GM23338 (cell line): ENCODE results near the gene KIF1C. TPM values are rescaled to one million over a fixed set of nuclear protein-coding genes. Genes with fewer than 3 reads are reported as not detected.
"Not testable (repeated sequence)": the region's sequence is repeated elsewhere in the genome, so short reads cannot be mapped to it uniquely, and the experiment has no call there.

Experiments
- ATAC-seq: fragments of 200-7000 bp; cut with Tn5 transposase; 3 replicates; pipeline ENCODE4 v1.9.1; 2020
- DNase-seq: peaks from one replicate; pipeline ENCODE4 v3.0.0-alpha.2; 2015; ENCODE audit warnings: low spot score
- H2AFZ ChIP-seq: fragments of 200-600 bp; sonication (generic); 2 replicates; pipeline ENCODE4 v1.8.0; 2016; ENCODE audit warnings: antibody characterized with exemption, mild to moderate bottlenecking, moderate library complexity
- H3F3A ChIP-seq: fragments of 200-600 bp; sonication (generic); replicated peaks from 2 replicates; pipeline ENCODE4 v1.8.0; 2017; ENCODE audit warnings: antibody characterized with exemption, mixed run types, low read depth
- H3K27ac ChIP-seq: fragments of 200-600 bp; sonication (generic); 2 replicates; pipeline ENCODE4 v1.6.1; 2016; ENCODE audit warnings: low read depth
- H3K27me3 ChIP-seq: fragments of 200-600 bp; sonication (generic); 2 replicates; pipeline ENCODE4 v1.8.0; 2016; ENCODE audit warnings: mild to moderate bottlenecking, mixed run types, moderate library complexity; ENCODE audit not compliant: insufficient read depth
- H3K36me3 ChIP-seq: fragments of 200-600 bp; sonication (generic); 2 replicates; pipeline ENCODE4 v1.8.0; 2016; ENCODE audit warnings: mild to moderate bottlenecking; ENCODE audit not compliant: insufficient read depth
- H3K4me1 ChIP-seq: fragments of 200-600 bp; sonication (generic); 2 replicates; pipeline ENCODE4 v1.8.0; 2016; ENCODE audit warnings: mild to moderate bottlenecking, moderate library complexity; ENCODE audit not compliant: insufficient read depth
- H3K4me2 ChIP-seq: fragments of 200-600 bp; sonication (generic); 2 replicates; pipeline ENCODE4 v1.7.1; 2017; ENCODE audit warnings: mixed run types
- H3K4me3 ChIP-seq: fragments of 200-600 bp; sonication (generic); 2 replicates; pipeline ENCODE4 v1.6.1; 2016; ENCODE audit warnings: mixed run types
- H3K79me2 ChIP-seq: fragments of 200-600 bp; sonication (generic); replicated peaks from 2 replicates; pipeline ENCODE4 v1.8.0; 2017; ENCODE audit warnings: mild to moderate bottlenecking; ENCODE audit not compliant: insufficient read depth
- H3K9me2 ChIP-seq: fragments of 200-600 bp; sonication (generic); 2 replicates; pipeline ENCODE4 v1.8.0; 2017; ENCODE audit not compliant: insufficient read depth
- H4K20me1 ChIP-seq: fragments of 200-600 bp; sonication (generic); replicated peaks from 2 replicates; pipeline ENCODE4 v1.8.0; 2017; ENCODE audit warnings: mild to moderate bottlenecking; ENCODE audit not compliant: insufficient read depth
- H3K27ac Mint-ChIP-seq: 2 replicates; pipeline ENCODE4 v1.8.0; 2020; ENCODE audit warnings: inconsistent platforms, mild to moderate bottlenecking, moderate library complexity, mixed read lengths
- H3K27me3 Mint-ChIP-seq: 3 replicates; pipeline ENCODE4 v1.8.0; 2022; ENCODE audit warnings: low read depth, mild to moderate bottlenecking, moderate library complexity, mixed read lengths, inconsistent platforms; ENCODE audit not compliant: insufficient read depth, poor library complexity
- H3K36me3 Mint-ChIP-seq: 3 replicates; pipeline ENCODE4 v1.8.0; 2021; ENCODE audit warnings: low read depth, mild to moderate bottlenecking, inconsistent platforms, moderate library complexity, mixed read lengths
- H3K4me1 Mint-ChIP-seq: 3 replicates; pipeline ENCODE4 v1.8.0; 2020; ENCODE audit warnings: mild to moderate bottlenecking, inconsistent platforms, mixed read lengths
- H3K4me3 Mint-ChIP-seq: 3 replicates; pipeline ENCODE4 v1.8.0; 2021; ENCODE audit warnings: moderate library complexity, mild to moderate bottlenecking, inconsistent platforms, mixed read lengths
- H3K9me3 Mint-ChIP-seq: 3 replicates; pipeline ENCODE4 v1.8.0; 2020; ENCODE audit warnings: moderate library complexity, mild to moderate bottlenecking, inconsistent platforms, mixed read lengths
- CREB1 ChIP-seq: fragments of 250-450 bp; sonication (Bioruptor Pico); IDR thresholded peaks from 2 replicates; pipeline ENCODE4 v1.5.0; 2020; ENCODE audit warnings: low read depth, mild to moderate bottlenecking, moderate library complexity
- JUNB ChIP-seq: IDR thresholded peaks from one replicate; pipeline ENCODE4 v1.6.1; 2016; ENCODE audit warnings: antibody characterized with exemption; ENCODE audit not compliant: unreplicated experiment
- NANOG ChIP-seq: IDR thresholded peaks from 2 replicates; pipeline ENCODE4 v1.6.1; 2016; ENCODE audit warnings: antibody characterized with exemption, borderline replicate concordance
- POLR2AphosphoS5 ChIP-seq: IDR thresholded peaks from 2 replicates; pipeline ENCODE4 v1.6.1; 2016; ENCODE audit warnings: antibody characterized with exemption, low read depth
- ZNF114 ChIP-seq: fragments of 250-450 bp; sonication (Bioruptor Pico); IDR thresholded peaks from 2 replicates; pipeline ENCODE4 v1.5.0; 2020; ENCODE audit warnings: mild to moderate bottlenecking, moderate library complexity
- ZNF331 ChIP-seq: fragments of 250-450 bp; sonication (Bioruptor Pico); IDR thresholded peaks from 2 replicates; pipeline ENCODE4 v1.5.0; 2020; ENCODE audit warnings: low read depth, mild to moderate bottlenecking, moderate library complexity
- polyA plus RNA-seq: library from polyadenylated mRNA; unstranded; fragments of >200 nt; fragmentation: Nextera tagmentation; extraction: Ambion mirVana; gene quantifications from 2 replicates; pipeline ENCODE4 v1.2.1, GENCODE V29; 2016
- total RNA-seq: library from RNA; depleted of rRNA; stranded (reverse); fragments of >200 nt; shearing (Covaris generic); gene quantifications from 2 replicates; pipeline ENCODE4 v1.2.3, GENCODE V29; 2014
- TF ChIP-seq, protein P1 (sequence below): fragments of 250-450 bp; sonication (Bioruptor Pico); IDR thresholded peaks from 2 replicates; pipeline ENCODE4 v1.5.0; 2020; ENCODE audit warnings: mild to moderate bottlenecking, moderate library complexity
- TF ChIP-seq, protein P2 (sequence below): IDR thresholded peaks from 2 replicates; pipeline ENCODE4 v1.6.1; 2016; ENCODE audit warnings: antibody characterized with exemption
- TF ChIP-seq, protein P3 (sequence below), 2 experiments: fragments of 200-600 bp in 1 of 2; sonication (generic) in 1 of 2; conservative IDR thresholded peaks; 2 replicates each; pipeline versions ENCODE4 v1.5.1 to v1.6.1; 2016 to 2017; ENCODE audit warnings: antibody characterized with exemption in 2 of 2, low read depth in 2 of 2, mild to moderate bottlenecking in 2 of 2, moderate library complexity in 1 of 2
- TF ChIP-seq, protein P4 (sequence below): IDR thresholded peaks from one replicate; pipeline ENCODE4 v1.6.1; 2018; ENCODE audit warnings: antibody characterized with exemption; ENCODE audit not compliant: unreplicated experiment

Gene KIF1C
- total and polyA plus RNA-seq, 2 experiments from 2014 or later = 13.5 to 61.4 TPM

DNA sequence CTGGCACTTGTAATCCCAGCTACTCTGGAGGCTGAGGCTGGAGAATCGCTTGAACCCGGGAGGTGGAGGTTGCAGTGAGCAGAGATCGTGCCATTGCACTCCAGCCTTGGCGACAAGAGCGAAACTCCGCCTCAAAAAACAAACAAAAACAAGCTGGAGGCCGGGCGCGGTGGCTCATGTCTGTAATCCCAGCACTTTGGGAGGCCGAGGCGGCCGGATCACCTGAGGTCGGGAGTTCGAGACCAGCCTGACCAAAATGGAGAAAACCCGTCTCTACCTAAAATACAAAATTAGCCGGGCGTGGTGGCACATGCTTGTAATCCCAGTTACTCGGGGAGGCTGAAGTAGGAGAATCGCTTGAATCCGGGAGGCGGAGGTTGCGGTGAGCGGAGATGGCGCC is 79.5 kb downstream of the KIF1C start:
- not testable (repeated sequence) for H3K36me3 Mint-ChIP-seq, H3K27ac Mint-ChIP-seq, H3K9me2 ChIP-seq, H3K36me3 ChIP-seq, H4K20me1 ChIP-seq, H2AFZ ChIP-seq, DNase-seq, ATAC-seq, H3K27ac ChIP-seq, H3K27me3 ChIP-seq, H3K79me2 ChIP-seq, H3F3A ChIP-seq
- H3K27me3 Mint-ChIP-seq = peaks cover 23% of the 10 kb centered on the region
- H3K4me3 ChIP-seq = peak overlapping the region; percentile 72; the same call in 1 of the 2 replicates
- peaks cover 12% of the 10 kb centered on the region for H3K4me1 ChIP-seq
- peaks cover 10% of the 10 kb centered on the region for H3K4me1 Mint-ChIP-seq
- H3K4me3 Mint-ChIP-seq = peak overlapping the region; percentile 70
- peak overlapping the region; percentile 93; the same call in 1 of the 2 replicates for H3K4me2 ChIP-seq
- H3K9me3 Mint-ChIP-seq = peaks cover 28% of the 10 kb centered on the region

DNA sequence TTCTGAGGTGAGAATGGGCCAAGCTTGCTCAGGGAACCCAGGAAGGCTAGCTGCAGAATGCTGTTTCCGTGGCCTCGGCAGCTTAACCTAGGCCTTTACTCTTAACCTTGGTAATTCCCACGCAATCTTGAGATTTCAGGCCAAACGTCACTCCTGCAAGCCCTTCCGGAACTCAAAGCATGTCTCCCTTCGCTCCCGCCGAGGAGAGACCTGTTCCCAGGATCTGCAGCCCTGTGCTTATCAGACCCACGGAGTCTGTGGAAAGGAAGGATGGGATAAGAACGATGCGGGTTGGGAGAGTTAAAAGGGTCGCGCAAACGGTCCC is 80.0 kb downstream of the KIF1C start:
- DNase-seq = no peak
- H3K79me2 ChIP-seq = peaks cover 5% of the 10 kb centered on the region; the same call in 1 of the 2 replicates
- peak overlapping the region; percentile 87 for H2AFZ ChIP-seq
- no peak; the same call in 2 of the 3 replicates for ATAC-seq
- peaks cover 12% of the 10 kb centered on the region for H3K4me1 ChIP-seq
- H3K27ac ChIP-seq = no peak overlapping the region
- H3K4me2 ChIP-seq = peak overlapping the region; percentile 93
- Mint-ChIP-seq H3K4me1 (peaks cover 10% of the 10 kb centered on the region), H3K27me3 (peaks cover 23% of the 10 kb centered on the region), H3K36me3 (peaks cover 7% of the 10 kb centered on the region; the same call in 1 of the 3 replicates), H3K4me3 (peak overlapping the region; percentile 70), H3K9me3 (peaks cover 33% of the 10 kb centered on the region), H3K27ac (no peak overlapping the region)
- H3K27me3 ChIP-seq = peaks cover 7% of the 10 kb centered on the region; the same call in 1 of the 2 replicates
- no peaks in the 10 kb centered on the region for H3K36me3 ChIP-seq
- H3F3A ChIP-seq = 0 out of 2 replicates have a peak, but pooled peaks cover 6% of the 10 kb centered on the region
- peaks cover 6% of the 10 kb centered on the region; the same call in 1 of the 2 replicates for H3K9me2 ChIP-seq
- no peaks in the 10 kb centered on the region for H4K20me1 ChIP-seq
- peak overlapping the region; percentile 72 for H3K4me3 ChIP-seq
- TF ChIP-seq POLR2AphosphoS5 (no peak), CREB1 (no peak), ZNF331 (CRISPR knock-in tag) (no peak), ZNF114 (CRISPR knock-in tag) (no peak), NANOG (no peak), JUNB (no peak)
- TF ChIP-seq, protein P1, sequence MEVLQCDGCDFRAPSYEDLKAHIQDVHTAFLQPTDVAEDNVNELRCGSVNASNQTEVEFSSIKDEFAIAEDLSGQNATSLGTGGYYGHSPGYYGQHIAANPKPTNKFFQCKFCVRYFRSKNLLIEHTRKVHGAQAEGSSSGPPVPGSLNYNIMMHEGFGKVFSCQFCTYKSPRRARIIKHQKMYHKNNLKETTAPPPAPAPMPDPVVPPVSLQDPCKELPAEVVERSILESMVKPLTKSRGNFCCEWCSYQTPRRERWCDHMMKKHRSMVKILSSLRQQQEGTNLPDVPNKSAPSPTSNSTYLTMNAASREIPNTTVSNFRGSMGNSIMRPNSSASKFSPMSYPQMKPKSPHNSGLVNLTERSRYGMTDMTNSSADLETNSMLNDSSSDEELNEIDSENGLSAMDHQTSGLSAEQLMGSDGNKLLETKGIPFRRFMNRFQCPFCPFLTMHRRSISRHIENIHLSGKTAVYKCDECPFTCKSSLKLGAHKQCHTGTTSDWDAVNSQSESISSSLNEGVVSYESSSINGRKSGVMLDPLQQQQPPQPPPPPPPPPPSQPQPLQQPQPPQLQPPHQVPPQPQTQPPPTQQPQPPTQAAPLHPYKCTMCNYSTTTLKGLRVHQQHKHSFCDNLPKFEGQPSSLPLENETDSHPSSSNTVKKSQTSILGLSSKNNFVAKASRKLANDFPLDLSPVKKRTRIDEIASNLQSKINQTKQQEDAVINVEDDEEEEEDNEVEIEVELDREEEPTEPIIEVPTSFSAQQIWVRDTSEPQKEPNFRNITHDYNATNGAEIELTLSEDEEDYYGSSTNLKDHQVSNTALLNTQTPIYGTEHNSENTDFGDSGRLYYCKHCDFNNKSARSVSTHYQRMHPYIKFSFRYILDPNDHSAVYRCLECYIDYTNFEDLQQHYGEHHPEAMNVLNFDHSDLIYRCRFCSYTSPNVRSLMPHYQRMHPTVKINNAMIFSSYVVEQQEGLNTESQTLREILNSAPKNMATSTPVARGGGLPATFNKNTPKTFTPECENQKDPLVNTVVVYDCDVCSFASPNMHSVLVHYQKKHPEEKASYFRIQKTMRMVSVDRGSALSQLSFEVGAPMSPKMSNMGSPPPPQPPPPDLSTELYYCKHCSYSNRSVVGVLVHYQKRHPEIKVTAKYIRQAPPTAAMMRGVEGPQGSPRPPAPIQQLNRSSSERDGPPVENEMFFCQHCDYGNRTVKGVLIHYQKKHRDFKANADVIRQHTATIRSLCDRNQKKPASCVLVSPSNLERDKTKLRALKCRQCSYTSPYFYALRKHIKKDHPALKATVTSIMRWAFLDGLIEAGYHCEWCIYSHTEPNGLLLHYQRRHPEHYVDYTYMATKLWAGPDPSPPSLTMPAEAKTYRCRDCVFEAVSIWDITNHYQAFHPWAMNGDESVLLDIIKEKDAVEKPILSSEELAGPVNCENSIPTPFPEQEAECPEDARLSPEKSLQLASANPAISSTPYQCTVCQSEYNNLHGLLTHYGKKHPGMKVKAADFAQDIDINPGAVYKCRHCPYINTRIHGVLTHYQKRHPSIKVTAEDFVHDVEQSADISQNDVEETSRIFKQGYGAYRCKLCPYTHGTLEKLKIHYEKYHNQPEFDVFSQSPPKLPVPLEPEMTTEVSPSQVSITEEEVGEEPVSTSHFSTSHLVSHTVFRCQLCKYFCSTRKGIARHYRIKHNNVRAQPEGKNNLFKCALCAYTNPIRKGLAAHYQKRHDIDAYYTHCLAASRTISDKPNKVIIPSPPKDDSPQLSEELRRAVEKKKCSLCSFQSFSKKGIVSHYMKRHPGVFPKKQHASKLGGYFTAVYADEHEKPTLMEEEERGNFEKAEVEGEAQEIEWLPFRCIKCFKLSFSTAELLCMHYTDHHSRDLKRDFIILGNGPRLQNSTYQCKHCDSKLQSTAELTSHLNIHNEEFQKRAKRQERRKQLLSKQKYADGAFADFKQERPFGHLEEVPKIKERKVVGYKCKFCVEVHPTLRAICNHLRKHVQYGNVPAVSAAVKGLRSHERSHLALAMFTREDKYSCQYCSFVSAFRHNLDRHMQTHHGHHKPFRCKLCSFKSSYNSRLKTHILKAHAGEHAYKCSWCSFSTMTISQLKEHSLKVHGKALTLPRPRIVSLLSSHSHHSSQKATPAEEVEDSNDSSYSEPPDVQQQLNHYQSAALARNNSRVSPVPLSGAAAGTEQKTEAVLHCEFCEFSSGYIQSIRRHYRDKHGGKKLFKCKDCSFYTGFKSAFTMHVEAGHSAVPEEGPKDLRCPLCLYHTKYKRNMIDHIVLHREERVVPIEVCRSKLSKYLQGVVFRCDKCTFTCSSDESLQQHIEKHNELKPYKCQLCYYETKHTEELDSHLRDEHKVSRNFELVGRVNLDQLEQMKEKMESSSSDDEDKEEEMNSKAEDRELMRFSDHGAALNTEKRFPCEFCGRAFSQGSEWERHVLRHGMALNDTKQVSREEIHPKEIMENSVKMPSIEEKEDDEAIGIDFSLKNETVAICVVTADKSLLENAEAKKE (CRISPR knock-in tag) = no peak
- TF ChIP-seq, protein P2, sequence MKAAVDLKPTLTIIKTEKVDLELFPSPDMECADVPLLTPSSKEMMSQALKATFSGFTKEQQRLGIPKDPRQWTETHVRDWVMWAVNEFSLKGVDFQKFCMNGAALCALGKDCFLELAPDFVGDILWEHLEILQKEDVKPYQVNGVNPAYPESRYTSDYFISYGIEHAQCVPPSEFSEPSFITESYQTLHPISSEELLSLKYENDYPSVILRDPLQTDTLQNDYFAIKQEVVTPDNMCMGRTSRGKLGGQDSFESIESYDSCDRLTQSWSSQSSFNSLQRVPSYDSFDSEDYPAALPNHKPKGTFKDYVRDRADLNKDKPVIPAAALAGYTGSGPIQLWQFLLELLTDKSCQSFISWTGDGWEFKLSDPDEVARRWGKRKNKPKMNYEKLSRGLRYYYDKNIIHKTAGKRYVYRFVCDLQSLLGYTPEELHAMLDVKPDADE = no peak
- TF ChIP-seq, protein P3, sequence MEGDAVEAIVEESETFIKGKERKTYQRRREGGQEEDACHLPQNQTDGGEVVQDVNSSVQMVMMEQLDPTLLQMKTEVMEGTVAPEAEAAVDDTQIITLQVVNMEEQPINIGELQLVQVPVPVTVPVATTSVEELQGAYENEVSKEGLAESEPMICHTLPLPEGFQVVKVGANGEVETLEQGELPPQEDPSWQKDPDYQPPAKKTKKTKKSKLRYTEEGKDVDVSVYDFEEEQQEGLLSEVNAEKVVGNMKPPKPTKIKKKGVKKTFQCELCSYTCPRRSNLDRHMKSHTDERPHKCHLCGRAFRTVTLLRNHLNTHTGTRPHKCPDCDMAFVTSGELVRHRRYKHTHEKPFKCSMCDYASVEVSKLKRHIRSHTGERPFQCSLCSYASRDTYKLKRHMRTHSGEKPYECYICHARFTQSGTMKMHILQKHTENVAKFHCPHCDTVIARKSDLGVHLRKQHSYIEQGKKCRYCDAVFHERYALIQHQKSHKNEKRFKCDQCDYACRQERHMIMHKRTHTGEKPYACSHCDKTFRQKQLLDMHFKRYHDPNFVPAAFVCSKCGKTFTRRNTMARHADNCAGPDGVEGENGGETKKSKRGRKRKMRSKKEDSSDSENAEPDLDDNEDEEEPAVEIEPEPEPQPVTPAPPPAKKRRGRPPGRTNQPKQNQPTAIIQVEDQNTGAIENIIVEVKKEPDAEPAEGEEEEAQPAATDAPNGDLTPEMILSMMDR (conservative IDR thresholded peaks at IDR 0.05; ENCODE audit: low read depth in 2 of 2) = no peak
- TF ChIP-seq, protein P4, sequence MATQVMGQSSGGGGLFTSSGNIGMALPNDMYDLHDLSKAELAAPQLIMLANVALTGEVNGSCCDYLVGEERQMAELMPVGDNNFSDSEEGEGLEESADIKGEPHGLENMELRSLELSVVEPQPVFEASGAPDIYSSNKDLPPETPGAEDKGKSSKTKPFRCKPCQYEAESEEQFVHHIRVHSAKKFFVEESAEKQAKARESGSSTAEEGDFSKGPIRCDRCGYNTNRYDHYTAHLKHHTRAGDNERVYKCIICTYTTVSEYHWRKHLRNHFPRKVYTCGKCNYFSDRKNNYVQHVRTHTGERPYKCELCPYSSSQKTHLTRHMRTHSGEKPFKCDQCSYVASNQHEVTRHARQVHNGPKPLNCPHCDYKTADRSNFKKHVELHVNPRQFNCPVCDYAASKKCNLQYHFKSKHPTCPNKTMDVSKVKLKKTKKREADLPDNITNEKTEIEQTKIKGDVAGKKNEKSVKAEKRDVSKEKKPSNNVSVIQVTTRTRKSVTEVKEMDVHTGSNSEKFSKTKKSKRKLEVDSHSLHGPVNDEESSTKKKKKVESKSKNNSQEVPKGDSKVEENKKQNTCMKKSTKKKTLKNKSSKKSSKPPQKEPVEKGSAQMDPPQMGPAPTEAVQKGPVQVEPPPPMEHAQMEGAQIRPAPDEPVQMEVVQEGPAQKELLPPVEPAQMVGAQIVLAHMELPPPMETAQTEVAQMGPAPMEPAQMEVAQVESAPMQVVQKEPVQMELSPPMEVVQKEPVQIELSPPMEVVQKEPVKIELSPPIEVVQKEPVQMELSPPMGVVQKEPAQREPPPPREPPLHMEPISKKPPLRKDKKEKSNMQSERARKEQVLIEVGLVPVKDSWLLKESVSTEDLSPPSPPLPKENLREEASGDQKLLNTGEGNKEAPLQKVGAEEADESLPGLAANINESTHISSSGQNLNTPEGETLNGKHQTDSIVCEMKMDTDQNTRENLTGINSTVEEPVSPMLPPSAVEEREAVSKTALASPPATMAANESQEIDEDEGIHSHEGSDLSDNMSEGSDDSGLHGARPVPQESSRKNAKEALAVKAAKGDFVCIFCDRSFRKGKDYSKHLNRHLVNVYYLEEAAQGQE = no peak
